GM08714 (cell line): Measurements from ENCODE around the gene RBKS.
"Not testable (repeated sequence)": the region's sequence is repeated elsewhere in the genome, so short reads cannot be mapped to it uniquely, and the experiment has no call there.

Source experiments
- H3K4me3 ChIP-seq: fragments of 200-500 bp; sonication (Bioruptor generic); 2 replicates; pipeline ENCODE4 v1.5.1; 2014; ENCODE audit warnings: mild to moderate bottlenecking, low read length, inconsistent platforms
- ZNF274 ChIP-seq: IDR thresholded peaks from 2 replicates; pipeline ENCODE4 v1.6.1; 2012; ENCODE audit warnings: mild to moderate bottlenecking, low read depth, low read length

RBKS gene

DNA sequence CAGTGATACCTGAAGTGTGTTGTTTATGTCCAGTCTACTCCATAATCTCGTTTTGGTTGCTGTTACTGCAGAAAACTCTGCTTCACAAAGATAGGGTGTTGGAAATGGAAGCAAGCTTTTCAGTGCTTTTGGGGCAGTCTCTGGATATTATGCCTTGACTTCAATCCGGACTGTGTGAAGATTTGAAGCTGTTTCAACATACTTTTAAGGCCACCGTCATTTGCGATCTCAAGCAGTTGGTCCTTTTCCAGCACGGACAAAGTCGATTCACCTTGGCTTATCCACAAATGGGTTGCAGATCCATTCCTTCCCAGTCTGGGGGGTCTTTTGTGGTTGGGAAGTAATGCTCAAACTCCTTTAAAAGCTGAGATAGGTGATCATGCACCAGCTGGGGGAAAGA lies 20.4 kb downstream of the RBKS start:
- no peak overlapping the region for H3K4me3 ChIP-seq
- TF ChIP-seq ZNF274, result no peak

DNA sequence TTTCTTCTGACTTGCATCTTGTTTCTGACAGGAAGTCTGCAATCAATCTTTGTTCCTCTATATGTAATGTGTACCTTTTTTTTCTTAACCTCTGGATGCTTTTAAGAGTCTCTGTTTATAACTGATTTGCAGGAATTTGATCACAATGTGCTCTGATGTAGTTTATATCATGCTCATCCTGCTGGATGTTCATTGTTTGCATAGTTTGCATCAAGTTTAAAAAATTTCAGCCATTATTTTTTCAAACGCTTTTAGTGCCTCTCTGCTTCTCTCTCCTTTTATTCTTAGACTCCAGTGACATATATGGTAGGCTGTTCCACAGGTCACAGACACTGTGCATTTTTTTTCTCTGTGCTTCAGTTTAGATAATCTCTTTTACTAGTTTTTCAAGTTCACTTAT lies 23.9 kb downstream of the RBKS start:
- no peak for TF ChIP-seq ZNF274

DNA sequence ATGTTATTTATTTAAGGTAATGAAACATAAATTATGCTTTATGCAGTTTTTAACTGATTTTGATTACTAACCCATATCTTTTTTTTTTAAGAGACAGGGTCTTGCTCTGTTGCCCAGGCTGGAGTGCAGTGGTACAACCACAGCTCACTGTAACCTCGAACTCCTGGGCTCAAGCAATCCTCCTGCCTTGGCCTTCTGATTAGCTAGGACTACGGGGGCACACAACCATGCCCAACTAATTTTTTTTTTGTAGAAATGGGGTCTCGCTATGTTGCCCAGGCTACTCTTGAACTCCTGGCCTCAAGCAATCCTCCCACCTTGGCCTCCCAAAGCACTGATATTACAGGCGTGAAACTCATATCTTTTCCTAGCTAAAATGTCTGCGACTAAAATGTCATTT lies 26.2 kb downstream of the RBKS start:
- not testable (repeated sequence) for H3K4me3 ChIP-seq

More for the DNA sequence above, 23.9 kb downstream of the RBKS start:
- no peak overlapping the region for H3K4me3 ChIP-seq

DNA sequence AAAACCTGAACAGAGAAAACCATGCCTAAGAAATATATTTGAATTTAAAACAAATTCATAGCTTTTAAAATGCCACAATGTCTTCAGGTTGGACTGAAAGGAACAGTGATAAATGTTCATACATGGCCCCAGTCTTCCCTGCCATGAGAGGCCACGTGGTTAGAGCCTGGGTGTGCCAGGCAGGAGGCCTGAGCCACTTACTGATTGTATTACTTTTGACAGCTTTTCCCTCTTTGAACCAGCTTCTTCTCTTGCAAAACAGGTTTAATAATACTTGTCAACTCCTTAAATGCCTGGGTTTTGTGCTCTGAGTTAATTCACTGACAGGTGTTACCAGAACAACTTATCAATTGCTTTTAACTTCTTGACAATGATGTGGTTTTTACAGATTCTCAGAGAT lies 27.0 kb downstream of the RBKS start:
- TF ChIP-seq ZNF274, result no peak
- H3K4me3 ChIP-seq, result no peak overlapping the region

DNA sequence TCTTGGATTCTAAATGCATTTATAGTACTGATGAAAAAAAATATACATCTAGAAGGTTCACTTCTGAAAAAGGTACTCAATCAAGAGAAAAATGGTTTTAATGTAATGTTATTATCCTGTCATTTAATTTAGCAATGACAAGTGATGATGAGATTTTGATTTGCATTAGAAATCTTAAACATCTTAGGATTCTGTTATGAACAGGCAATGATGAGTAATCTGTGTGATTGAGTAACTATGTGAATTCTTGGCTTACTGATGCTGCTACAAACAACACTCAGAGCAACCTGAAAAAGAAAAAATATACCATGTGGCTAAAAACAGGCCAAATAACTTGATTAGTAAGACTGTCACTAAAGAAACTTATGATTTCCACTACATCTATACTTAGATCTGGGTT lies 30.1 kb downstream of the RBKS start:
- H3K4me3 ChIP-seq, result no peak overlapping the region
- TF ChIP-seq ZNF274, result no peak

DNA sequence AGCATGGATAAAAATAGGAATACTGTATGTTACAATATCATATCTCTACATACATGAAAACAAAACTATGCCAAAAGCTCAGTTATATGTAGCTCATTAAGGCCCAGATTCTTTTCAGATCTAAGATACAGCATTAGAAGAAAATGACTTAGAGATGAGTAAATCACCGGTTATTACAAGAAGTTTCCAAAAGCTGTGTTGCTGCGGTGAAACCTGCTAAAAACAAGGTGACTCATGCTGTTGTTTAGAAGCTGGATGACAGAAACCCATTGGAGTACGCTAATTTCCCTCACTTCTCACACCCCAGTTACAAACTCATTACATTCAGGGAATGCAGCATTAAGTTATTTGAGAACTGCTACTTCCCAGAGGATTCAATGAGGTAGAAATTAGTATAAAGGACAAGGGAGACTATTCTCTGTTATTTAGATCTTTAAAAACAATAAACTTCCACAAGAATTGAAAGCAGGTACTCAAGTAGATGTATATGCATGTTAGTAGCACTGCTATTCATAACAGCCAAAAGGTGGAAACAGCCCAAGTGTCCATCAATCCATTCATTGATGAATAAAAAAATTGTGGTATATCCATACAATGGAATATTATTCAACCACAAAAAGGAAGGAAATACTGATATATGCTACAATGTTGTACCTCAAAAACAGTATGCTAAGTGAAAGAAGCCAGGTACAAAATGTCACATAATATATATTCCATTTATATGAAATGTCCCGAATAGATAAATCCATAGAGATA lies 32.6 kb downstream of the RBKS start:
- H3K4me3 ChIP-seq, result no peak overlapping the region
- TF ChIP-seq ZNF274, result no peak

DNA sequence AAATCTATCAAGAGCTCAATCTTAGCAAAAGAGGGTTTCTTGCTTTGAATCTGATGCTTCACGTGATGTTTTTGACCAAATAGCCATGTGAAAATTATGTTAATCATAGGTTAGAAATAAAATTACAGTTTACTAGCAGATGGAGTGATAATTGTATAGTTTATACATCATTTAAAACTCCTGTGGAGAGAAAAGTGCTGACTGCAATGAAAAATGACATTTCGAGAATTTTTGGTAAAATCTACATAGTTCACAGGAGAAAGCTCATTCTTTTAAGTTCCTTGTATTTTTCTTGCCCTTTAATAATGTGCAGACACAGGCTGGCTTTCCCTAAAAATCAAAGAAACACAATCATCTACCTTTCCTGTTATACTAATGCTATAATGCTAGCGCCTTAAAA lies 33.2 kb downstream of the RBKS start:
- no peak overlapping the region for H3K4me3 ChIP-seq
- TF ChIP-seq ZNF274, result no peak

DNA sequence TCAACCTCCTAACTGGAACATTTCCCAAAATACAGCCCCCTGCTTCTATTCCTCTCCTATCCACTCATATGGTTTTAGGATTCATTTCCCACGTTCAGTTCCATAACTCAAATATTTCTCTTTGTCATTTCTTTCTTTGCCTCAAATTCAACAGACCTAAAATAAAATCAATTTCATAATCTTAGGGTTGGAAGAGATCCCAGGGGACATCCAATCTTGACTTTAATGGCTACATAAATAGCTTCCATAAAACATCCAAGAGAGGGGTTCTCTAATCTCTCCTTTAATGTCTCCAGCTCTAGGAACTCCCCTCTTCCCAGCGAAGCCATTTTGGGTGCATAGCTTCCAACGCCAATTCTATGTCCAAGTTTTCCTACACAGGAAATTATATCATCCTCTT lies 33.8 kb downstream of the RBKS start:
- H3K4me3 ChIP-seq, result no peak overlapping the region
- no peak for TF ChIP-seq ZNF274

DNA sequence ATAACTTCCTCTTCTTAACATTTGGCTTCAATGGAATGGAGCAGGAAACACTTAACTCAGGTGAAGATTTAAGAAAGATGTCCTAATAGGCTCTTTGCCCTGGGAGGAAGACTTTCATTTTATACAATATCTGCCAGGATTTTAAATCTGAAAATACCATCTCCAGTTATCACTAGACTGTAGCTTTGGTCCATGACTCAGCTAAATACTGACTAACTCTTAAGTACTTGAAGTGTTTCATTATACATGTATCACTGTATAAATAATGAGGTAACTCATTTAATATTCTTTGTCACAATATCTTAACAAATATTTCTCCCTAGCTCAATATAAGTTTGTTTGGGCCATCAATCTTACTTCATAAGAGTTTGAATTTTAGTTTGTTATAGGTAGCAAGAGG lies 34.7 kb downstream of the RBKS start:
- no peak for TF ChIP-seq ZNF274

DNA sequence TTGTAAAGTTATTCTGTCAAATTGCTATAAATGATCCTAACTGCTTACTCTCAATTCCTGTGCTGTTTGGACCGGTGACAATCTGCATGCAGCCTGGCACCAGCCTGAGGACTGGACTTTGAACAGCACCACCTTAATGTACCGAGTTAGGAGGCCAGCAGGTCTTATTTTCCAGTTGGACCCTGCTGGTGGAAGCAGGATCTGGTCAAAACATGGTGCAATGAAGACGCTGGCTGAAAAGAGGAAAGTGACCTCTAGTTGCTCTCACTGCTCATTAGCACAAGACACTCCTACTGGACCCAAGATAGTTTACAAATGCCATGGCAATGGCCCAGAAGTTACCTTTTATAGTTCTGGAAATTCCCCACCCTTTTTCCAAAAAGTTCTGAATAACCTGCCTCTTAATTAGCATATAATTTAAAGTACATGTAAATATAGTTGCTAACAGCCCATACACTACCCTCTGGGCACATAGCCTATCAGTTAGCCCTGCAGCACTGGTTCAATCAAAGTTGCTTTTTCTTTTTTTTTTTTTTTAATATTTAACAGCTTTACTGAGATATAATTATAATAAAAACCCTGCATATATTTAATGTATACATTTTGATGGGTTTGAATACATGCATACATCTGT lies 35.8 kb downstream of the RBKS start:
- TF ChIP-seq ZNF274, result no peak

More for the DNA sequence above, 34.7 kb downstream of the RBKS start:
- no peak overlapping the region for H3K4me3 ChIP-seq

DNA sequence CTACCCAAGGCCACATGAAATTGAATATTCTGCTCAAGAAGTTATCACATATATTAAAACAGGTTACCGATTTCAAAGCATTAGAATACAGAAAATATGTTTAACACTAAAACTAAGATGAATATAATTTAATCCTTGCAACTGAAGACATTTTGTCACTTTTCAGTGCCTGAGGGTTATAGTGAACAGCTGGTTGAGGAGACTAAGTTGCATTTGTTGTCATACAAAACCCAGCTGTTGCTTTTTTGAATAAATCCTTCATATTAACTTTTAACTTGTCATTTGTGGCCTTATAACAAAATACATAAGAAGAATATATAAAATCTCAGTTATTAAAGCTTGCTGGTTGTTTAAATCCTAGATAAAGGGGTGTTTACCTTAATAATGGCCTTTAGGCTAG lies 37.5 kb downstream of the RBKS start:
- TF ChIP-seq ZNF274, result no peak
- no peak overlapping the region for H3K4me3 ChIP-seq

More for the DNA sequence above, 35.8 kb downstream of the RBKS start:
- no peak overlapping the region for H3K4me3 ChIP-seq

DNA sequence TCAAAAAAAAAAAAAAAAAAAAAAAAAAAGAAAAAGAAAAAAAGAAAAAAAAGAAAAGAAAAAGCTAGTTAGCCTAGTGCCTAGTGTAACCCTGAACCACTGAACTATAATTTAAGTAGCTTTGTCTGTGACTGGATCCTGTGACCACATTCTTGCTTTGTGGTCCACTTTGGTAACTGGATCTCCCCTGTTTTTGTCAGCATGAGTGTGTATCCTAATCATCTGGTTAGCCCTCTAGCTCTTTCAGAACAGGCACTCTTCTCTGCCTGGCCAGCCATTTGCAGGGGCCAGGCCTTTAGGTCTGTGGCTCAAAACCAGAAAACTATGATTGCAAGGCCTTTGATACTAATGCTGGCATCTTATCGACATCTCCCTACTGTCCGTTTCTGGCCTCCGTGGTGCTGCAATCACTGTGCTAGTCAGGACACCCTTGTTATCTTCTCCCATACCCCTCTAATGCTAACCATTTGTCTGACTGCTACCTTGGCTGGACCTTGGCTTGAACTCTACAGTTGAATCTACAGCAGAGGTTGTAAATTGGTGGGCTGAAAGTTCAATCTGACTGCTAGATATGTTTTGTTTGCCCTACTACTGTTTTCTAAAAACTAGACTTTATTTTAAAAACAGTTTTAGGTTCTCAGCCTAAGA lies 40.5 kb downstream of the RBKS start:
- no peak for TF ChIP-seq ZNF274
- H3K4me3 ChIP-seq, result no peak overlapping the region

DNA sequence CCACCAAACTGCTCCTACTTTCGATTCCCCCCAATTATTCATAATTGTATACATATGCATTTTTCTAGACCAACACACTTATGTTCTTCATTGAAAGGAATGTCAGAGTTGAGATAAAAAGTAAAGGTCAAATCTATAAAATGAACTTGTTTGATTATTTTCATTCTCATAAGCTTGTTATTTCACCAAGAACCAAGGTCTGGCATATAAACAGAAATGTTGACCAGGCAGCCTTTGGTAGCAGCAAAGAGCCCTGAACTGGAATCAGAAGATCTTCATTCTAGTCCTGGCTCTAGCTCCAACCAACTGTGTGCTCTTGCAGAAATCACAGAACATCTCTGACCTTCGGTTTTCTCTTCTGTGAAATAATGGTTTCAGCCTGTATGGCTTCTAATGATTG lies 42.9 kb downstream of the RBKS start:
- TF ChIP-seq ZNF274, result no peak

DNA sequence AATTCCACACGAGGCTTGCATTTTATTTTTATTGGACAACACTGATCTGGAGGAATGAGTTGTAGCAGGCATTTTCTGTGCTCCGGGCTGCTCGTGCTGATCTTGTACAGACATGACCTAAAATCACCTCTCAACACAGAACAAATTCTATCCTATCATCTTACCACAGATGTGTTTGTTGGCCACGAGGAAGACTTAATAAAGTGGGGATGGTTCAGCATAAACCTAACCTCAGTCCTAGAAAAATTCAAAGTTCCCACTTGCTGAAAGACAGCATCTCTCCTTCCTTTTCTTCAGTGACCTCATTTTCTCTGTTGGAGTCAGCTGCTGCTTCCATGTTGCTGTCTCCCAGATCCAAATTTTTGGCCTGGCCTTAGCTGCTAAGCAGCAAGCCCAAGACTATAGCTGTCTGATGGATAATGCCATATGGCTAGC lies 45.3 kb downstream of the RBKS start:
- no peak for TF ChIP-seq ZNF274
- no peak overlapping the region for H3K4me3 ChIP-seq

More for the DNA sequence above, 42.9 kb downstream of the RBKS start:
- H3K4me3 ChIP-seq, result no peak overlapping the region

DNA sequence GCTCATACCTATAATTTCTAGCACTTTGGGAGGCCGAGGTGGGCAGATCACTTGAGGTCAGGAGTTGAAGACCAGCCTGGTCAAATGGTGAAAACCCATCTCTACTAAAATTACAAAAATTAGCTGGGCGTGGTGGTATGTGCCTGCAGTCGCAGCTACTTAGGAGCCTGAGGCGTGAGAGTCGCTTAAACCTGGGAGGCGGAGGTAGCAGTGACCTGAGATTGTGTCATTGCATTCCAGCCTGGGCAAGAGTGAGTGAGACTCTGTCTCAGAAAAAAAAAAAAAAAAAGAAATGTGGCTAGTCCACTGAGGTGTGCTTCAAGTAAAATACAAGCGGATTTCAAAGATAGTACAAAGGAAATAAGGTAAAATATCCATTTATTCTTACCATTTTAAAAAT lies 46.2 kb downstream of the RBKS start:
- TF ChIP-seq ZNF274, result no peak

More for the DNA sequence above, 46.2 kb downstream of the RBKS start:
- no peak overlapping the region for H3K4me3 ChIP-seq
